ENCODE measurements around the gene KCNQ2.

- TF ChIP-seq CTCF (IDR thresholded peaks at IDR 0.05; ENCODE audit: insufficient read depth, low read length, poor library complexity, severe bottlenecking) (no peak), EZH2phosphoT487 (conservative IDR thresholded peaks at IDR 0.05; ENCODE audit: low read length) (no peak)
These were observed 34.3 kb downstream of the KCNQ2 start for GRCh38 chr20:63438121-63438520.

Data from SU-DHL-6 (cell line).